ENCODE data around the gene CTRB1. TPM values are rescaled to one million over a fixed set of nuclear protein-coding genes. Genes with fewer than 3 reads are reported as not detected.
A peak's percentile ranks its signal among the peaks of the same experiment; 100 is the strongest.

The CTRB1 gene
- total RNA-seq, 1 donor from 2014 or later = not detected

DNA sequence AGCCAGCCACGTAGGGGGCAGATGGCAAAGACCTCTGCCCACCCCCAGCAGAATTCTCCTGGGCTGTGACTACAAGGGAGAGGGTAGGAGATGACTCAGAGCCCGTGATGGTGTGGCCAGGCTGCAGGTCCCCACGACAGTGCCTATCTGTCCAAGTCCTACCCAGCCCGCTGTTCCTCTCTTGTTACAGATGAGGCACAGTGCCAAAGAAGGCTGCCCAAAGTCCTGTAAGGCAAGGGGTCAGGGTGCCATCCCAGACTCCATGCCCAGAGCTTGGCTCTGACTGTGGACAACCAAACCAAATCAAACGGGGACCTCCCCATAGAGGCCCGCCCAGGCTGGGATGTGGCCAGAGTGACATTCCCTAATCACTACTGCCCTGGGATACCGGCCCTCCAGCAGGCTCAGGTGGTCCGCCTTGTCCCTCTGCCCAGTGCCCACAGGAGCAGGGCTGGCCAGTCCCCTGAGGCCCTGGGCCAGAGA, 45.2 kb downstream of the CTRB1 start:
- Histone ChIP-seq H3K36me3 (ENCODE audit: control insufficient read depth, insufficient read depth, low read length) (peaks cover 7% of the 10 kb centered on the region), H3K4me3 (ENCODE audit: low read depth, low read length) (no peak overlapping the region), H3K27me3 (ENCODE audit: control insufficient read depth, insufficient read depth, low read length) (no peaks in the 10 kb centered on the region)
- TF ChIP-seq, protein P1, sequence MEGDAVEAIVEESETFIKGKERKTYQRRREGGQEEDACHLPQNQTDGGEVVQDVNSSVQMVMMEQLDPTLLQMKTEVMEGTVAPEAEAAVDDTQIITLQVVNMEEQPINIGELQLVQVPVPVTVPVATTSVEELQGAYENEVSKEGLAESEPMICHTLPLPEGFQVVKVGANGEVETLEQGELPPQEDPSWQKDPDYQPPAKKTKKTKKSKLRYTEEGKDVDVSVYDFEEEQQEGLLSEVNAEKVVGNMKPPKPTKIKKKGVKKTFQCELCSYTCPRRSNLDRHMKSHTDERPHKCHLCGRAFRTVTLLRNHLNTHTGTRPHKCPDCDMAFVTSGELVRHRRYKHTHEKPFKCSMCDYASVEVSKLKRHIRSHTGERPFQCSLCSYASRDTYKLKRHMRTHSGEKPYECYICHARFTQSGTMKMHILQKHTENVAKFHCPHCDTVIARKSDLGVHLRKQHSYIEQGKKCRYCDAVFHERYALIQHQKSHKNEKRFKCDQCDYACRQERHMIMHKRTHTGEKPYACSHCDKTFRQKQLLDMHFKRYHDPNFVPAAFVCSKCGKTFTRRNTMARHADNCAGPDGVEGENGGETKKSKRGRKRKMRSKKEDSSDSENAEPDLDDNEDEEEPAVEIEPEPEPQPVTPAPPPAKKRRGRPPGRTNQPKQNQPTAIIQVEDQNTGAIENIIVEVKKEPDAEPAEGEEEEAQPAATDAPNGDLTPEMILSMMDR (IDR thresholded peaks at IDR 0.05; ENCODE audit: insufficient read depth, low read length, severe bottlenecking) = no peak
- no peak for FAIRE-seq
- DNase-seq (ENCODE audit: low read depth) = no peak

DNA sequence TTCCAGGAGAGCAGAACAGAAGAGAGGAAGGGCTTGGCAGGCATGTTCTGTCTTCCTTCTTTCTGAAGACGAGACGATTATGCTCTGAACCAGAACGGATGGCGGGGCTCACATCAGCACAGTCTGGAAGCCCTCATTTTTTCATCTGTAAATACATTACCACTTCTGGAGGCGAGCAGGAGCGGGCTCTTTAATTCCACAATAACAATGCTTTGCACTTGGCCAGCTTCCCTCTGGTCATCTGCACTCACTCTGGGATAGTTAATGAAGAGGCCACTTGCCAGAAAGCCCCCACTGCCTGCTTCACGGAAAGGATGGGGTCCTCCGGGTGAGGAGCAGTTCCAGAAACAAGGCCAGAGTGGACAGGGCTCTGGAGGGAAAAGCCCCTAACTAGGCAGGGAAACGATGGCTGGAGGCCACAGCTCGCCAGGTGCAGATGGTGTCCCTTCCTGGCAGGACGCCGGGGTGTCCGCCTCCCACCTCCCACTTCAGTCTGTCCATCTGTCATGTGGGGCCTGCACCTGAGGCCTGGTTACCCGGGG, 45.7 kb downstream of the CTRB1 start:
- FAIRE-seq (no peak), DNase-seq (ENCODE audit: low read depth) (no peak)
- TF ChIP-seq, protein P1 (IDR thresholded peaks at IDR 0.05; ENCODE audit: insufficient read depth, low read length, severe bottlenecking) = no peak
- no peaks in the 10 kb centered on the region for H3K27me3 ChIP-seq (ENCODE audit: control insufficient read depth, insufficient read depth, low read length)
- H3K36me3 ChIP-seq (ENCODE audit: control insufficient read depth, insufficient read depth, low read length) = peaks cover 7% of the 10 kb centered on the region
- H3K4me3 ChIP-seq (ENCODE audit: low read depth, low read length) = peak overlapping the region; percentile 68

DNA sequence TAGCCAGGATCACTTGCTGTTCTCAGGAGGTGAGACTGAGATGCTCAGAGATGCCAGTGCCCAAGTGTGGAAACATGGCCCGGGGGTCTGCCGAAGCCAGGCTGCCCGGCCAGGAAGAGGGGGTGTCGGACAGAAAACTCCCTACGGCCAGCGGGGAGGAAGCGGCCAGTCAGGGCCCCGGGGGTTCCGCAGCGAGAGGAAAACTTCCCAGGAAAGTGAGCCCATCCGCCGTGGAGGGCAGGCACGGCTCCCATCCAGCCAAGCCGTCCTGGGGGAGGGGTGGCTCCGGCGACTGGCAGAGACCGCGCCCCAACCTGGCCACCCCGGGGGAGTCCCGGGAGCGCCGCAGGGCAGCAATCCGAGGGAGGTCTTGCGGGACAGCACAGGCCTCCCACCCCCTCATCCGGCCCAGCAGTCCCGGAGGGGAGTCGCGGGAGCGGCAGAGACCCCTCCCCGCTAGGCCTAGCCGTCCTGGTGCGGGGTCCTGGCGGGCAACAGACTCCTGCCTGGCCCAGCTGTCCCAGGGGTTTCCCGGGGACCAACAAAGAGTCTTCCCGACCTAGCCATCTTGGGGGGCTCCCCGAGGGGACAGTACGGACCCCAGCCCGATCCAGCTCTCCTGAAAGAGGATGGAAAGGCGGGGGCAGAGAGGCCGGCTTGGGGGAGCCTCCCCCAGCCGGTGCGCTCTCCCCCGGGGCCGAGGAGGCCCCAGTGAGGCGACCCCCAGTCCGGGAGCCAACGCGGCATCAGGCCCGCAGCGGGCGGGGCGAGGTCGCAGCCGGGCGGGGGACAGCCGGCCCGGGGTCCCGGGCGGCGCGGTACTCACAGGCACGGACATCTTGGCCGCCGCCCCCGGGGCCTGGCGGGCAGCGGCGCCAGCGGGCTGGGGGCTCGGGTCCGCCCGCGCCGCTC, 46.5 kb downstream of the CTRB1 start:
- H3K4me3 ChIP-seq (ENCODE audit: low read depth, low read length) = peak overlapping the region; percentile 68
- H3K36me3 ChIP-seq (ENCODE audit: control insufficient read depth, insufficient read depth, low read length) = peaks cover 7% of the 10 kb centered on the region
- FAIRE-seq = no peak
- TF ChIP-seq, protein P1 (IDR thresholded peaks at IDR 0.05; ENCODE audit: insufficient read depth, low read length, severe bottlenecking) = no peak
- H3K27me3 ChIP-seq (ENCODE audit: control insufficient read depth, insufficient read depth, low read length) = no peaks in the 10 kb centered on the region
- DNase-seq (ENCODE audit: low read depth) = no peak

DNA sequence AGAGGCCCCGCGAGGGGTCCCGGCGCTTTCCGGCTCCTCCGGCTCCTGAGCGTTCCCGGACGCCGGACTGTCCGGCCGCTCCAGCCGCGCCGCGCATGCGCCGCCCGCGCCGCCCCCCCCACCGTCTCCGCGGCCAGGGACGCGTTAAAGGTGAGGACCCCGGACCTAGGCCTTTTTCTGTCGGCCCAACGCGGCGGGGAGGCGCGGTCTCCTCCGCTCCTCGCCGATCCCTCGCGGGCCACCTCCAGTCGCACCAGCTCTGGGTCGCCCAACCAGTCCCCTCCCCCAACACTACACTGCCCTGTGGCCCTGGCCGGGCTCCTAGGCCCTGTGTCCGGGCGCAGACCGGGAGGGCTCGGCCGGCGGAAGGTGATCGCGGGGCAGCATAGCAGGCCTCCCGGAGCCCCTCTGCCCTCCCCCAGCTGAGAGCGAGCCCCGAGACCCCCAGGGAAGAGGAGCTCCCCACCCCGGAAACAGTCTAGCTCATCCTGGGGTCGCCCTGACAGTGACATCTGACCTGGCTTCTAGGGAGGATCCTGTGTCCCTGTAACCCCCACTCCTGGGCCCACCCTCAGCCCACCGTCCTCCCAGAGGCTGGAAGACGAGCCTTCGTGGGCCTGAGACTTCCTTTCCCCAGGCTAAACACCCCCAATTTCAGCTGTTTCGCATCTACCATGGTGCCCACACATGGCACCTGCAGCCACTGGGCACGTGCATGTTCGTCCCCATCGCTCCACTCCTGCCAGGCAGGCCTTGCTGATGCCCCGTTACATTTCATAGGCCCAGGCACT, 47.3 kb downstream of the CTRB1 start:
- Histone ChIP-seq H3K36me3 (ENCODE audit: control insufficient read depth, insufficient read depth, low read length) (peaks cover 6% of the 10 kb centered on the region), H3K27me3 (ENCODE audit: control insufficient read depth, insufficient read depth, low read length) (no peaks in the 10 kb centered on the region), H3K4me3 (ENCODE audit: low read depth, low read length) (peak overlapping the region; percentile 68)
- FAIRE-seq (no peak), DNase-seq (ENCODE audit: low read depth) (no peak)
- TF ChIP-seq, protein P1 (IDR thresholded peaks at IDR 0.05; ENCODE audit: insufficient read depth, low read length, severe bottlenecking) = no peak

DNA sequence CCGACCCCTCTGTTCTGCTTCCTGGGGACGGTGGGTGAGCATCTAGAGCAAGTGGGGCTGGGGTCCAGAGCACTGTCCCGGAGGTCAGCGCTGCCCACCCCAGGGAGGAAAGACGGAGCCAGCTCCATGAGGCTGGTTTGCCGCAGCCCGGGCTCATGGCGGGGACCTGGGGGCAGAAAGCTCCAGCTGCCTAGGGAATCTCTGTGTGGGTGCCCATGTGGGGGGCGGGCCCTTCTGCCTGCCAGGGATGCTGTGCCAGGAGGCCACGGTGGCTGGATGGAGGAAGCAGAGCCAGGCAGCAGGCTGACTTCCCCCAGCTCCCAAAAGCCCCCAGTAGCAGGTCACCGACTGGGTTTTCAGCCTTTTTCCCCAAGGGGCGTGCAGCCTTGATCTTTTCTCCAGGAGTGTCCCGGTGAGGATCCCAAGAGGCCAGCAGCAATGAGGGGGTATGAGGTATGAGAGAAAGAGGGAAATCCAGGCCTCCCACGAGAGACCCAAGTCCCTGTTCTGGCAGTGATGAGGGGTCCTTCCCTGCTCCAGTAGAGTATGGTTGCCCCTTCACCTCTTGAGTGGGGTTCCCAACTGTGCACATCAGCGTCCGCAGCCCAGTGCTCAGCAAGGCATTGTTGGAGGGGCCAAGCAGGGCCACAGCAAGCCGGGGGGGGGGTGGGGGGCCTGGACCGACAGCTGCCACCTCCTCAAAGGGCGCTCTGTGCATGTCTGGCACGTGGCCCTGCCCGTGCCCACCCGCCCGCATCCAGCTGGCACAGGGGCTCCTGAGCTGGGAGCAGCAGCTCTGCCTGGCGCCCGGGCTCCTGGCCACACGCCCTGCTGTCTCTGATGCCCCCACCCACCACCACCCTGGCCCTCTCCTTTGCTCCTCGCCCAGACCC, 48.2 kb downstream of the CTRB1 start:
- FAIRE-seq (no peak), DNase-seq (ENCODE audit: low read depth) (no peak)
- Histone ChIP-seq H3K36me3 (ENCODE audit: control insufficient read depth, insufficient read depth, low read length) (peaks cover 5% of the 10 kb centered on the region), H3K27me3 (ENCODE audit: control insufficient read depth, insufficient read depth, low read length) (no peaks in the 10 kb centered on the region), H3K4me3 (ENCODE audit: low read depth, low read length) (no peak overlapping the region)
- TF ChIP-seq, protein P1 (IDR thresholded peaks at IDR 0.05; ENCODE audit: insufficient read depth, low read length, severe bottlenecking) = no peak
